Endothelial cell of umbilical vein (primary cell): ENCODE data around the gene OR1I1.

ENCODE experiments used
- EZH2 ChIP-seq: IDR thresholded peaks from 2 replicates; pipeline ENCODE4 v1.6.1; 2012; ENCODE audit warnings: borderline replicate concordance, low read depth, mild to moderate bottlenecking, moderate library complexity, low read length, inconsistent platforms; ENCODE audit not compliant: severe bottlenecking
- POLR2A ChIP-seq: IDR thresholded peaks from 2 replicates; pipeline ENCODE4 v1.6.1; 2012; ENCODE audit warnings: low read depth, mild to moderate bottlenecking, control low read depth, low read length
- POLR2AphosphoS5 ChIP-seq: IDR thresholded peaks from 2 replicates; pipeline ENCODE4 v1.6.1; 2012; ENCODE audit warnings: low read depth, mild to moderate bottlenecking, control low read depth, low read length, moderate library complexity; ENCODE audit not compliant: insufficient read depth

DNA sequence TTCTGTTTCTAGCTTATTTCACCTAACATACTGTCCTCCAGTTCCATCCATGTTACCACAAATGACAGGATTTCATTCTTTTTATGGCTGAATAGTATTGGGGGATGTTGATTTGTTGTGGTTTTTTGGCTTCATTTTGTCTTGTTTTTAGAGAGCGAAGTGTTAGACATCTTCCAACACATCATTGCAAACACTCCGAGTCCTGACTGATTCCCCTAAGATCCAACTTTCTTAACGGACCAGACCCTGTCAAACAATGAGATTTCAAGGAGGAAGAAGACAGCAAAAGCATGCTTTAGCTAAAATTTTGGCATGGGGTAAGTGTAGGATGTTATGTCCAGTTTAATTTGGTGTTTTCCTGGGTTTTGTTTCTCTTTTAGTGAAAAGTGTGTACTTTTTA, 36.5 kb upstream of the OR1I1 start:
- TF ChIP-seq EZH2 (no peak), POLR2A (no peak), POLR2AphosphoS5 (no peak)
